Measurements from ENCODE around the gene RNF144A.

The RNF144A gene

DNA sequence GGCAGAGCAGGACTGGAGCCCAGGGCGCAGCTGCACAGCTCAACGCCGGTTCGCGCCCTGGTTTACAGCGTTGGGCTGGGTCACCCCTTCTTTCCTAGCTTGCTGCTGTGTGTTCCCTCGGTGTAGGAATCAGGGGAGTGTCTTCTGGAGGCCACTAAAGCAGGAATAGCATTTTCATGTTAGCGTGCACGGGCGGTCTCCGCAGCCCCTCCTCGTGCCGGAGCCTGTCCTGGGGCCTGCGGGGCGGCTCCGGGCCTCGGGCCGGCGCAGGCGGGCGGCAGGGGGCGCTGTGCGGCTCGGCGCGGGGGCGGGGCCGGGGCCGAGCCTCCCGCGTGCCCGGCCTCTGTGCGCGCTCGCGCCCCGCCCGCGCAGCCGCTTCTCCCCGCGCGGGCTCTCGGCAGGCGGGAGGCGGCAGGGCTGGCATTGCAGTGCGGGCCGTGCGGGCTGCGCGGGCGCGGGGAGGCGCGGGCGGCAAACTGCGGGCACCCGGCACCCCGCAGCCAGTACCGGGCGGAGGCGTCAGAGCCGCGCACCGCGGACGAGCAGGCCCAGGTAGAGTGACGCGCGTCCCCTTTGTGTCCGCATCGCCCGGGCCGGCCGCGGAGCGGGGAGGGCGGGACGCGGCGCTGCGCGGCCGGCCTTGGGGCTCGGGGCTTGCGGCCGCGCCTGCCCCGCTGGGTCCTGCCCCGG, at the start of gene RNF144A:
RNF144A (plus strand) TSS at position 342 of the 690 bp plus-strand sequence. CDS start 79,515 bp downstream, outside the sequence.
- no peaks in the 10 kb centered on the region for H3K9me3 Mint-ChIP-seq
- H3K36me3 Mint-ChIP-seq (ENCODE audit: low read depth), result peaks cover 42% of the 10 kb centered on the region
- DNase-seq, result peak; percentile 88
- peak within 1 kb of the TSS; percentile 79 for H3K4me3 Mint-ChIP-seq
- peak within 1 kb of the TSS; percentile 82 for H3K27ac Mint-ChIP-seq
- H3K27me3 Mint-ChIP-seq, result no peaks in the 10 kb centered on the region
- H3K4me1 Mint-ChIP-seq (ENCODE audit: low read depth), result peaks cover 81% of the 10 kb centered on the region

DNA sequence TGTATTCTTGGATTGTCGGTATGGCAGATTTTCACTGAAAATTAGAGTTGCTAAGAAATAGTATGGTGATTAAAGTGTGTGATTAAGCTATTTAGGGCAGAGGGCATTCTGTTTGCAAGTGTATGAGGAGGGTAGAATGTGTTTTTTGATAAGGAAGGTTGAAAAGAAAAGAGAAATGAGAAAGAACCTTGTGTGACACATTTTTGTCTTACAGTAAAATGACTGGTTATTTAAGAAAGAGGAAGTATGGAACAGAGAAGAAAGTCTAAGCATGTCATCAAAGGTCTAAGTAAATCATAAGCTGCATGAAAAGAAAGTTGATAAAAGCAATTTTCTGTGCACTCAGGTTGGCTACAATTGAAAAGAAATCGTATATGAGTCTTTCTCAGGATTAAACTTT, 44.8 kb upstream of the RNF144A start:
- peaks cover 4% of the 10 kb centered on the region for H3K9me3 Mint-ChIP-seq
- no peak for DNase-seq
- peak overlapping the region; percentile 57 for H3K27ac Mint-ChIP-seq
- H3K27me3 Mint-ChIP-seq, result no peaks in the 10 kb centered on the region
- no peak overlapping the region for H3K4me3 Mint-ChIP-seq
- peaks cover 3% of the 10 kb centered on the region for H3K36me3 Mint-ChIP-seq (ENCODE audit: low read depth)
- H3K4me1 Mint-ChIP-seq (ENCODE audit: low read depth), result peaks cover 44% of the 10 kb centered on the region

DNA sequence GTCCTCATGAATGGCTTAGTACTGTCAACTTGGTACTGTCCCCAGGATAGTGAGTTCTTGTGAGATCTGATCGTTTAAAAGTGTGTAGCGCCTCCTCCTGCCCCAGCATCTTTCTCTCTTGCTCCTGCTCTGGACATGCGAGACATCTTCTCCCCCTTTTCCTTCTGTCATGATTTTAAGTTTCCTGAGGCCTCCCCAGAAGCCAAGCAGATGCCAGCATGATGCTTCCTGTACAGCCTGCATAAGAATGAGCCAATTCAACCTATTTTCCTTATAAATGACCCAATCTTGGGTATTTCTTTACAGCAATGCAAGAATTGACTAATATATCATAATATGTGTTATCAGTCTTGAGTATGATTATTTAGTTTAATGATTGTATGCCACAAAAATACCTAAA, 43.2 kb upstream of the RNF144A start:
- Mint-ChIP-seq H3K27ac (no peak overlapping the region), H3K36me3 (ENCODE audit: low read depth) (peaks cover 3% of the 10 kb centered on the region), H3K4me1 (ENCODE audit: low read depth) (peaks cover 59% of the 10 kb centered on the region), H3K4me3 (no peak overlapping the region), H3K27me3 (no peaks in the 10 kb centered on the region), H3K9me3 (peaks cover 4% of the 10 kb centered on the region)
- DNase-seq, result no peak

DNA sequence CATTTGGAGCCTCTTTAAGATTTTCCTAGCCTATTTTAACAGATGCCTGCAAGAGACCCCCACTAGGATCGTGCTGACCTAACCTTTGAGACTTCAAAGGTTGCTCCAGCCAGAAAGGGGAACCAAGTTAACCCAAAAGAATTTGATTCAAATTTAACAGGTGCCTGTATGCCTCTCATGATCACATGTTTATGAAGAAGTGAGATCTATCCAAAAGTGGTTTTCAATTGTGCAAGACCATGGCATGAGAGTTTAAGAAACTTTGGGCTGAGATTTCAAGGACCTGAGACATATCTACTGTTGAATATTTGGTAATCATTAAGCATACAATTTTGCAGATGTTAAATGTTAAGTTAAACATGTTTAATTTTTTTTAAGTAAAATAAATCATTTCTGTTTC, 40.9 kb upstream of the RNF144A start:
- Mint-ChIP-seq H3K27me3 (no peaks in the 10 kb centered on the region), H3K36me3 (ENCODE audit: low read depth) (peaks cover 3% of the 10 kb centered on the region), H3K4me3 (no peak overlapping the region), H3K4me1 (ENCODE audit: low read depth) (peaks cover 79% of the 10 kb centered on the region), H3K27ac (no peak overlapping the region), H3K9me3 (peaks cover 4% of the 10 kb centered on the region)
- no peak for DNase-seq

- peak; percentile 40 for DNase-seq
- Mint-ChIP-seq H3K36me3 (ENCODE audit: low read depth) (peaks cover 5% of the 10 kb centered on the region), H3K4me3 (peak within 1 kb of the TSS; percentile 71), H3K9me3 (peaks cover 4% of the 10 kb centered on the region), H3K27me3 (no peaks in the 10 kb centered on the region), H3K4me1 (ENCODE audit: low read depth) (peaks cover 78% of the 10 kb centered on the region), H3K27ac (peak within 1 kb of the TSS; percentile 76)
Measured at GRCh38 chr2:6877402-6878304, 39.6 kb upstream of the RNF144A start, which contains the start of gene RSAD2. RSAD2 (plus strand) TSS chr2:6877777; CDS start chr2:6877801, 24 bp downstream.

DNA sequence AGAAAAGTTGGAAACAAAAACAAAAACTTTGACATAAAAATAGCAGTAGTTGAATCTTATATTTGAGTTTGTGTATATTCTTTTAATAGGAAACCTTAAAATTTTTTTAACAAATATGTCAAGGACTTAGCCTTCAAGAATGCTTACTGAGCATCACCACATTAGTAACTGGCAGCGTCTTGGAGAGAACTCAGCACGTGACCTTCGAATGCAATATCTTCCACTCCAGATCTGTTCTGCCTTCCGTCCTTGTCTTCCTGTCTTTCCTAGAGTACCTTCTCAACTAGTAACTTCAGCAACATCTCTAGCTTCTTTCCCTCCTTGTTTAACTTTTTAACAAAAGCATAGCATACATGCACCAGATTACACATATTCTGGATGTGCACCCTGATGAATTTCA, 38.7 kb upstream of the RNF144A start:
- Mint-ChIP-seq H3K4me3 (peak overlapping the region; percentile 38), H3K9me3 (peaks cover 4% of the 10 kb centered on the region), H3K36me3 (ENCODE audit: low read depth) (peaks cover 10% of the 10 kb centered on the region), H3K27me3 (no peaks in the 10 kb centered on the region), H3K4me1 (ENCODE audit: low read depth) (peaks cover 69% of the 10 kb centered on the region), H3K27ac (no peak overlapping the region)
- DNase-seq, result no peak

DNA sequence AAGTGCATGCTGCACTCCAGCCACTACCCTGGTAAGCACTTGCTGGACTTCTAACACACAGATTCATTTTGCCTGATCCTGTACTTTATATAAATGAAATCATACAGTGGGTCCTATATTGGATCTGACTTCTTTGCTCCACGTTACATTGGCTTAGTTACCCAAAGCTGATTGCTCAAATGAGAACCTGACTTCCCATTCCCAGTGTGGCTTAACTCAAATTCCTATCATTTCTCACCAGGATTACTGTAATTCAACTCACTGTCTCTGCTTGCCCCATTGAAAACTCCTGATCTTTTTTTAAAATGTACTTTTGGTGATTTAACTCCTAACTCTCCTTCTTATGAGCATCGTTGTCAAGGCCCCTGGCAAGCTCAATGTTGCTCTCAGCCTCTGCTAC, 38.2 kb upstream of the RNF144A start:
- Mint-ChIP-seq H3K4me1 (ENCODE audit: low read depth) (peaks cover 68% of the 10 kb centered on the region), H3K9me3 (peaks cover 1% of the 10 kb centered on the region), H3K27me3 (no peaks in the 10 kb centered on the region), H3K4me3 (peak overlapping the region; percentile 38), H3K27ac (peak overlapping the region; percentile 42), H3K36me3 (ENCODE audit: low read depth) (peaks cover 13% of the 10 kb centered on the region)
- no peak for DNase-seq

GRCh38 chr2:6880200-6880733, 36.9 kb upstream of the RNF144A start:
- Mint-ChIP-seq H3K27ac (peak overlapping the region; percentile 87), H3K36me3 (ENCODE audit: low read depth) (peaks cover 18% of the 10 kb centered on the region), H3K4me3 (peak overlapping the region; percentile 67), H3K9me3 (no peaks in the 10 kb centered on the region), H3K4me1 (ENCODE audit: low read depth) (peaks cover 60% of the 10 kb centered on the region), H3K27me3 (no peaks in the 10 kb centered on the region)
- no peak for DNase-seq

GRCh38 chr2:6881046-6881445, 36.2 kb upstream of the RNF144A start:
- peak overlapping the region; percentile 30 for H3K27ac Mint-ChIP-seq
- H3K4me1 Mint-ChIP-seq (ENCODE audit: low read depth), result peaks cover 53% of the 10 kb centered on the region
- no peak overlapping the region for H3K4me3 Mint-ChIP-seq
- H3K36me3 Mint-ChIP-seq (ENCODE audit: low read depth), result peaks cover 19% of the 10 kb centered on the region
- DNase-seq, result no peak
- no peaks in the 10 kb centered on the region for H3K9me3 Mint-ChIP-seq
- no peaks in the 10 kb centered on the region for H3K27me3 Mint-ChIP-seq

GRCh38 chr2:6881516-6881915, 35.7 kb upstream of the RNF144A start:
- Mint-ChIP-seq H3K9me3 (no peaks in the 10 kb centered on the region), H3K36me3 (ENCODE audit: low read depth) (peaks cover 19% of the 10 kb centered on the region), H3K27me3 (no peaks in the 10 kb centered on the region), H3K4me3 (no peak overlapping the region), H3K4me1 (ENCODE audit: low read depth) (peaks cover 50% of the 10 kb centered on the region), H3K27ac (no peak overlapping the region)
- DNase-seq, result no peak

GRCh38 chr2:6883448-6884122, 33.6 kb upstream of the RNF144A start:
- no peak overlapping the region for H3K27ac Mint-ChIP-seq
- no peak for DNase-seq
- peaks cover 30% of the 10 kb centered on the region for H3K4me1 Mint-ChIP-seq (ENCODE audit: low read depth)
- H3K36me3 Mint-ChIP-seq (ENCODE audit: low read depth), result peaks cover 33% of the 10 kb centered on the region
- no peaks in the 10 kb centered on the region for H3K9me3 Mint-ChIP-seq
- H3K4me3 Mint-ChIP-seq, result no peak overlapping the region
- H3K27me3 Mint-ChIP-seq, result no peaks in the 10 kb centered on the region

GRCh38 chr2:6885551-6885950, 31.7 kb upstream of the RNF144A start:
- no peak overlapping the region for H3K27ac Mint-ChIP-seq
- no peak for DNase-seq
- H3K4me3 Mint-ChIP-seq, result no peak overlapping the region
- H3K36me3 Mint-ChIP-seq (ENCODE audit: low read depth), result peaks cover 45% of the 10 kb centered on the region
- no peaks in the 10 kb centered on the region for H3K27me3 Mint-ChIP-seq
- H3K9me3 Mint-ChIP-seq, result no peaks in the 10 kb centered on the region
- H3K4me1 Mint-ChIP-seq (ENCODE audit: low read depth), result peaks cover 12% of the 10 kb centered on the region

- Mint-ChIP-seq H3K4me3 (no peak overlapping the region), H3K27me3 (no peaks in the 10 kb centered on the region), H3K9me3 (no peaks in the 10 kb centered on the region), H3K4me1 (ENCODE audit: low read depth) (peaks cover 9% of the 10 kb centered on the region), H3K27ac (no peak overlapping the region), H3K36me3 (ENCODE audit: low read depth) (peaks cover 45% of the 10 kb centered on the region)
- DNase-seq, result no peak
Measured at GRCh38 chr2:6885968-6886367, 31.2 kb upstream of the RNF144A start.

GRCh38 chr2:6887751-6888192, 29.4 kb upstream of the RNF144A start:
- DNase-seq, result no peak
- H3K36me3 Mint-ChIP-seq (ENCODE audit: low read depth), result peaks cover 44% of the 10 kb centered on the region
- H3K4me3 Mint-ChIP-seq, result no peak overlapping the region
- no peaks in the 10 kb centered on the region for H3K4me1 Mint-ChIP-seq (ENCODE audit: low read depth)
- no peak overlapping the region for H3K27ac Mint-ChIP-seq
- H3K9me3 Mint-ChIP-seq, result no peaks in the 10 kb centered on the region
- no peaks in the 10 kb centered on the region for H3K27me3 Mint-ChIP-seq

Data from activated T-cell treated with anti-CD3 and anti-CD28 coated beads, Interleukin-2, amount 50 U/mL, for 24 hours (primary cell).